Hindlimb muscle (tissue), 1 donor: ENCODE data around the gene STAB1. TPM values are rescaled to one million over a fixed set of nuclear protein-coding genes. Genes with fewer than 3 reads are reported as not detected.

Experiments used
- DNase-seq: peaks from one replicate; pipeline ENCODE4 v3.0.0-alpha.2; 2013
- polyA plus RNA-seq: library from polyadenylated mRNA; unstranded; fragments of 120-200 nt; gene quantifications from one replicate; pipeline ENCODE4 v1.2.1, GENCODE V29; 2013; ENCODE audit not compliant: insufficient read length

Gene STAB1
- polyA plus RNA-seq, 1 donor = 59.9 TPM

DNA sequence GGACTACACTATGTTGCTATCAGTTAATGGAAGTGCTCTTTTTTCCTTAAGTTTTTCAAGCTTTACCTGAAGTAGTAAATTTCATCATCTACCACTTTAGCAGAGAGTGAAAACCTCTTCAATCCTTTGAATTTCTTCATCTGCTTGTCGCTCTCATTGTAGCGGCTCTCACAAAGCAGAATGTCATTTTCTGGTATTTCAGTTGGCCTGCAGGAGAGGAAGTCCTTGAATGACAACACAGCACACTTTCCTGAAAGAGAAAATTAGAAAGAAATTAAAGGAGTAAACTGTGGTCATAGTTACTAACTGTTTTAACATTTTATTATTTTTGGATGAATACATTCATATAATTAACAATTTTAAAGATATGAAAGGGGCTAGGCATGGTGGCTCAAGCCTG is 68.8 kb downstream of the STAB1 start:
- no peak for DNase-seq

DNA sequence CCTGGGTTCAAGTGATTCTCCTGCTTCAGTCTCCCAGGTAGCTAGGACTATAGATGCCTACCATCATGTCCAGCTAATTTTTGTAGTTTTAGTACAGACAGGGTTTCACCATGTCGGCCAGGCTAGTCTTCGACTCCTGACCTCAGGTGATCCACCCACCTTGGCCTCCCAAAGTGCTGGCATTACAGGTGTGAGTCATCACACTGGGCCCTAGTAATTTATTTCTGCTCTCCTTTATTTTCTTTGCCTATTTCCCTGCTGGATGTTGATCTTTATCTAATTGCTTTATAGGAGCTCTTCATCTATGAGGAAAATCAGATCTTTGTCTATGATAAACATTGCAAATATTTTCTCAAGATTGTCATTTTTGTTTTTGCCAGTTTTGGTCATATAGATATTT is 72.9 kb downstream of the STAB1 start:
- no peak for DNase-seq

DNA sequence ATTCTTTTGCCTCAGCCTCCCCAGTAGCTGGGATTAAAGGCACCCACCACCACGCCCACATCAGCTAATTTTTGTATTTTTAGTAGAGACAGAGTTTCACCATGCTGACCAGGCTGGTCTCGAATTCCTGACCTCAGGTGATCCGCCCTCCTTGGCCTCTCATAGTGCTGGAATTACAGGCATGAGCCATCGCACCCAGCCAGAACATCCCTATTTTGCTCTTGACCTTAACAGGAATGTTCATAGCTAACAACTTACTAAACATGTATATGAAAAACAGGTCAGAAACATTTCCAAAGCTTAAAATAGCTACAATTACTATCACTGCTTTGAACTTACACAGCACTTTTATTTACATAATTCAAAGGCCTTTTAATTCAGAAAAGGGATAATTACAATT is 74.9 kb downstream of the STAB1 start:
- no peak for DNase-seq

DNA sequence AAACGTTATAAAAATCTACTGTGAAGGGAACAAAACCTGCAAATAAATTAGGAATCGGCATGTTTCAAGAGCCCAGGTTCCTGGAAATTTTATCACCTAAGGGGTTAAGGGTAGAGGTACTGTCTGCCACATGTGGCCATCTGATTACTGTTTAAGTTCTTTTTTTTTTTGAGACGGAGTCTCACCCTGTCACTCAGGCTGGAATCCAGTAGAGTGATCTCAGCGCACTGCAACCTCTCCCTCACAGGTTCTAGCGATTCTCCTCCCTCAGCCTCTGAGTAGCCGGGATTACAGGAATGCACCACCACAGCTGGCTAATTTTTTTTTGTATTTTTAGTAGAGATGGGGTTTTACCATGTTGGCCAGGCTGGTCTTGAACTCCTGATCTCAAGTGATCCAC is 77.1 kb downstream of the STAB1 start:
- DNase-seq = no peak

Other genes with a start within 250 kb of the STAB1 start
- 15.9 TPM for gene PPM1M, start 249.6 kb upstream of the STAB1 start, polyA plus RNA-seq
- 86.0 TPM for gene WDR82, start 216.7 kb upstream of the STAB1 start, polyA plus RNA-seq
- gene GLYCTK, start 207.5 kb upstream of the STAB1 start, polyA plus RNA-seq = 3.8 TPM
- 6.2 TPM for gene DNAH1, start 179.0 kb upstream of the STAB1 start, polyA plus RNA-seq
- gene BAP1, start 85.3 kb upstream of the STAB1 start, polyA plus RNA-seq = 56.1 TPM
- gene PHF7, start 84.7 kb upstream of the STAB1 start, polyA plus RNA-seq = 9.7 TPM
- 18.7 TPM for gene SEMA3G, start 50.2 kb upstream of the STAB1 start, polyA plus RNA-seq
- gene TNNC1, start 41.3 kb upstream of the STAB1 start, polyA plus RNA-seq = 467 TPM
- gene NISCH, start 39.7 kb upstream of the STAB1 start, polyA plus RNA-seq = 71.5 TPM
- gene NT5DC2, start 38.5 kb downstream of the STAB1 start, polyA plus RNA-seq = 78.3 TPM
- gene UQCC5, start 41.3 kb downstream of the STAB1 start, polyA plus RNA-seq = 12.2 TPM
- 52.6 TPM for gene PBRM1, start 190.6 kb downstream of the STAB1 start, polyA plus RNA-seq
- 72.9 TPM for gene GNL3, start 190.7 kb downstream of the STAB1 start, polyA plus RNA-seq
- gene GLT8D1, start 210.5 kb downstream of the STAB1 start, polyA plus RNA-seq = 54.8 TPM
- gene SPCS1, start 210.8 kb downstream of the STAB1 start, polyA plus RNA-seq = 79.2 TPM